Inferior parietal cortex (tissue), 1 donor: ENCODE measurements around the gene RSPO3.
"Not testable (repeated sequence)": the region's sequence is repeated elsewhere in the genome, so short reads cannot be mapped to it uniquely, and the experiment has no call there.

Experiments used
- DNase-seq: peaks from one replicate; pipeline ENCODE4 v3.0.0-alpha.2; 2016; ENCODE audit errors: extremely low spot score

The RSPO3 gene

GRCh38 chr6:127202676-127203075 lies 84.2 kb downstream of the RSPO3 start:
- no peak for DNase-seq

- DNase-seq, result no peak
Measured at GRCh38 chr6:127204281-127204680, 85.8 kb downstream of the RSPO3 start.

GRCh38 chr6:127205036-127205435 lies 86.6 kb downstream of the RSPO3 start:
- no peak for DNase-seq

GRCh38 chr6:127206531-127207095 lies 88.1 kb downstream of the RSPO3 start:
- DNase-seq, result no peak

GRCh38 chr6:127207591-127208120 lies 89.2 kb downstream of the RSPO3 start:
- no peak for DNase-seq

- DNase-seq, result no peak
Measured at GRCh38 chr6:127210725-127211124, 92.3 kb downstream of the RSPO3 start.

GRCh38 chr6:127212376-127212775 lies 93.9 kb downstream of the RSPO3 start:
- no peak for DNase-seq

- not testable (repeated sequence) for DNase-seq
Measured at GRCh38 chr6:127214032-127214431, 95.6 kb downstream of the RSPO3 start.

- not testable (repeated sequence) for DNase-seq
Measured at GRCh38 chr6:127214531-127214930, 96.1 kb downstream of the RSPO3 start.

GRCh38 chr6:127215931-127216330 lies 97.5 kb downstream of the RSPO3 start:
- DNase-seq, result no peak

GRCh38 chr6:127216810-127217789 lies 98.6 kb downstream of the RSPO3 start:
- DNase-seq, result no peak

- DNase-seq, result no peak
Measured at GRCh38 chr6:127219869-127220268, 101.4 kb downstream of the RSPO3 start.

- no peak for DNase-seq
Measured at GRCh38 chr6:127221201-127221600, 102.7 kb downstream of the RSPO3 start.

- no peak for DNase-seq
Measured at GRCh38 chr6:127222418-127222817, 103.9 kb downstream of the RSPO3 start.

- no peak for DNase-seq
Measured at GRCh38 chr6:127225497-127225896, 107.0 kb downstream of the RSPO3 start.

GRCh38 chr6:127233819-127234218 lies 115.3 kb downstream of the RSPO3 start:
- DNase-seq, result not testable (repeated sequence)

- DNase-seq, result no peak
Measured at GRCh38 chr6:127243501-127243900, 125.0 kb downstream of the RSPO3 start.
